GM12878 (cell line): Measurements from ENCODE around the gene SLC25A47. TPM values are rescaled to one million over a fixed set of nuclear protein-coding genes. Genes with fewer than 3 reads are reported as not detected.

Source experiments
- ATAC-seq: fragments of 200-7000 bp; cut with Tn5 transposase; 3 replicates; pipeline ENCODE4 v1.9.1; 2020; ENCODE audit warnings: mild to moderate bottlenecking, moderate library complexity
- BruUV-seq: library from RNA; stranded (reverse); fragments of 400-500 nt; replicated peaks from 2 replicates; lab custom pipeline; 2021; lab: Mats Ljungman, UMichigan
- CTCF ChIA-PET: fragments of 300-600 bp; sonication (Branson Sonifier 250); formaldehyde crosslinking; extraction: SDS; loops from one replicate; lab custom pipeline; 2021; ENCODE audit warnings: inconsistent platforms; lab: Yijun Ruan, JAX
- POLR2A ChIA-PET: fragments of 350-600 bp; formaldehyde crosslinking; extraction: SDS; loops from one replicate; lab custom pipeline; 2021; ENCODE audit warnings: inconsistent platforms; lab: Charles Lee
- RAD21 ChIA-PET: fragments of 300-600 bp; sonication (Branson Sonifier 250); formaldehyde crosslinking; loops from one replicate; lab custom pipeline; 2023; ENCODE audit warnings: antibody characterized with exemption; ENCODE audit not compliant: unreplicated experiment; lab: Charles Lee
- SMC1A ChIA-PET: fragments of 300-600 bp; sonication (Branson Sonifier 250); formaldehyde crosslinking; loops from one replicate; lab custom pipeline; 2023; ENCODE audit not compliant: unreplicated experiment, uncharacterized antibody; lab: Charles Lee
- DNase-seq: peaks from one replicate; pipeline ENCODE4 v3.0.0-alpha.2; 2011; ENCODE audit warnings: low read depth, low spot score
- FAIRE-seq: peaks from 3 replicates; lab custom pipeline; 2011; peaks lifted over from hg19 to GRCh38; lab: Jason Lieb, UNC
- H2AFZ ChIP-seq: 2 replicates; pipeline ENCODE4 v1.6.0; 2011; ENCODE audit warnings: low read depth, low read length, control low read depth; ENCODE audit not compliant: control insufficient read depth
- H3K27ac ChIP-seq: 2 replicates; pipeline ENCODE4 v1.5.1; 2011; ENCODE audit warnings: control low read depth; ENCODE audit not compliant: control insufficient read depth, insufficient read depth
- H3K27me3 ChIP-seq, 2 experiments: replicated peaks in 1 of 2; 2 replicates each; pipeline versions ENCODE4 v1.6.0 to v1.6.1; 2011; ENCODE audit warnings: low read length in 1 of 2; ENCODE audit not compliant: control insufficient read depth in 2 of 2, insufficient read depth in 2 of 2
- H3K36me3 ChIP-seq, 2 experiments: 2 replicates each; pipeline ENCODE4 v1.5.1; 2011; ENCODE audit warnings: low read length in 1 of 2; ENCODE audit not compliant: control insufficient read depth in 2 of 2, insufficient read depth in 2 of 2
- H3K4me1 ChIP-seq: 2 replicates; pipeline ENCODE4 v1.6.1; 2011; ENCODE audit warnings: mild to moderate bottlenecking, low read length, moderate library complexity, mixed read lengths; ENCODE audit not compliant: control insufficient read depth, insufficient read depth
- H3K4me2 ChIP-seq: 2 replicates; pipeline ENCODE4 v1.6.0; 2011; ENCODE audit warnings: control low read depth; ENCODE audit not compliant: control insufficient read depth, insufficient read depth
- H3K4me3 ChIP-seq: fragments of 200-600 bp; sonication (generic); 2 replicates; pipeline ENCODE4 v1.5.1; 2016
- H3K79me2 ChIP-seq: 2 replicates; pipeline ENCODE4 v1.6.0; 2011; ENCODE audit warnings: low read length; ENCODE audit not compliant: control insufficient read depth, insufficient read depth
- H3K9ac ChIP-seq: 2 replicates; pipeline ENCODE4 v1.8.0; 2011; ENCODE audit warnings: low read length, control low read depth, mixed read lengths; ENCODE audit not compliant: control insufficient read depth, insufficient read depth
- H3K9me3 ChIP-seq: replicated peaks from 3 replicates; pipeline ENCODE4 v1.5.1; 2011; ENCODE audit warnings: mild to moderate bottlenecking, low read length; ENCODE audit not compliant: control insufficient read depth, insufficient read depth
- H4K20me1 ChIP-seq: 2 replicates; pipeline ENCODE4 v1.6.0; 2011; ENCODE audit not compliant: control insufficient read depth, insufficient read depth
- E4F1 ChIP-seq: fragments of 450-650 bp; IDR thresholded peaks from 2 replicates; pipeline ENCODE4 v1.6.1; 2018; ENCODE audit warnings: borderline replicate concordance, mild to moderate bottlenecking; ENCODE audit not compliant: partially characterized antibody
- FOXM1 ChIP-seq: IDR thresholded peaks from 2 replicates; pipeline ENCODE4 v1.6.1; 2012; ENCODE audit warnings: low read depth, mild to moderate bottlenecking, inconsistent platforms, low read length, moderate library complexity
- KDM1A ChIP-seq: fragments of 200-600 bp; sonication (generic); IDR thresholded peaks from 2 replicates; pipeline ENCODE4 v1.6.1; 2016; ENCODE audit warnings: borderline replicate concordance
- SUZ12 ChIP-seq: fragments of 200-600 bp; sonication (generic); IDR thresholded peaks from one replicate; pipeline ENCODE4 v1.6.1; 2018; ENCODE audit warnings: antibody characterized with exemption, mild to moderate bottlenecking; ENCODE audit not compliant: unreplicated experiment
- WGBS: methylation state at CpG from one replicate; pipeline ENCODE4 v1.1.6; 2016; ENCODE audit warnings: low lambda C conversion rate; ENCODE audit not compliant: insufficient replicate concordance, insufficient coverage; ENCODE audit errors: missing lambda C conversion rate; 5-methylcytosine and 5-hydroxymethylcytosine counted together
- in situ Hi-C: fragments of 300-500 bp; cut with MboI; formaldehyde crosslinking; loops from 9 replicates; pipeline ENCODE4 v1.14.3; 2018; ENCODE audit warnings: mixed read lengths
- intact Hi-C: fragments of 100-400 bp; cut with micrococcal nuclease; formaldehyde crosslinking; loops from one replicate; pipeline ENCODE4 v1.14.2; 2022; ENCODE audit not compliant: unreplicated experiment
- polyA plus RNA-seq, 11 experiments: library from polyadenylated mRNA; depleted of rRNA in 4 of 11; unstranded in 6 of 11; stranded (reverse) in 5 of 11; fragments of >200 nt; fragmentation: Nextera tagmentation in 4 of 11; fragmentation: Illumina TruSeq in 1 of 11; extraction: Ambion mirVana in 4 of 11; extraction: Trizol in 1 of 11; gene quantifications; 1 replicate in 1 of 11; 2 replicates in 10 of 11; pipeline versions ENCODE4 v1.2.1 to v1.2.3, GENCODE V29; 2011 to 2016; ENCODE audit warnings: inconsistent platforms in 2 of 11, missing spikeins in 2 of 11, low read depth in 1 of 11
- total RNA-seq, 4 experiments: library from RNA; depleted of rRNA in 3 of 4; stranded (reverse); fragments of >200 nt in 3 of 4; fragmentation: Illumina TruSeq in 1 of 4; extraction: Trizol in 1 of 4; gene quantifications; 2 replicates each; pipeline versions ENCODE4 v1.2.1 to v1.2.3, GENCODE V29; 2013 to 2021
- TF ChIP-seq, protein P1 (sequence below): fragments of 450-650 bp; IDR thresholded peaks from 2 replicates; pipeline ENCODE4 v1.6.1; 2017; ENCODE audit warnings: antibody characterized with exemption, mild to moderate bottlenecking, moderate library complexity
- TF ChIP-seq, protein P2 (sequence below): IDR thresholded peaks from 2 replicates; pipeline ENCODE4 v1.6.1; 2012; ENCODE audit warnings: low read depth, low read length, improper control_type of control experiment
- TF ChIP-seq, protein P3 (sequence below): IDR thresholded peaks from 2 replicates; pipeline ENCODE4 v1.6.1; 2011; ENCODE audit warnings: low read depth, low read length, improper control_type of control experiment, borderline replicate concordance

Gene SLC25A47
- total and polyA plus RNA-seq, 10 of the 15 experiments (the other 5 are each of a cell fraction or from before 2014, with no cell fraction given), result 0.14 TPM; not detected in 9

GRCh38 chr14:100309028-100309737 lies 14.0 kb upstream of the SLC25A47 start:
- ChIA-PET SMC1A (interaction anchor here (1.2 to 1.4 kb wide), 2 partner anchors 59 to 68 kb away, joined by 3 to 4 read pairs; no protein-coding TSS in a partner anchor), POLR2A (no interaction called here), CTCF (interaction anchor here (0.9 to 3.9 kb wide), 2 partner anchors 11 to 68 kb away, joined by 4 to 24 read pairs; partner anchors contain the start of gene WDR25), RAD21 (interaction anchor here (1.2 kb wide), 1 partner anchor 66 kb away, joined by 3 read pairs; a partner anchor contains a TSS)
- intact Hi-C loops, result no loop called here
- in situ Hi-C loops, result no loop called here
- H3K9ac ChIP-seq, result no peak overlapping the region
- peaks cover 0 to 7% of the 10 kb centered on the region in 2 experiments; a peak in 1 of 4 replicates for H3K27me3 ChIP-seq
- no peak overlapping the region for H2AFZ ChIP-seq
- BruUV-seq, result no TSS peak
- no peak for FAIRE-seq
- no peaks in the 10 kb centered on the region for H3K36me3 ChIP-seq
- no peak for ATAC-seq
- no peak overlapping the region for H3K4me2 ChIP-seq
- H3K4me1 ChIP-seq, result no peaks in the 10 kb centered on the region
- no peak overlapping the region for H3K27ac ChIP-seq
- TF ChIP-seq KDM1A (no peak), FOXM1 (no peak), SUZ12 (no peak), E4F1 (no peak)
- TF ChIP-seq, protein P1, sequence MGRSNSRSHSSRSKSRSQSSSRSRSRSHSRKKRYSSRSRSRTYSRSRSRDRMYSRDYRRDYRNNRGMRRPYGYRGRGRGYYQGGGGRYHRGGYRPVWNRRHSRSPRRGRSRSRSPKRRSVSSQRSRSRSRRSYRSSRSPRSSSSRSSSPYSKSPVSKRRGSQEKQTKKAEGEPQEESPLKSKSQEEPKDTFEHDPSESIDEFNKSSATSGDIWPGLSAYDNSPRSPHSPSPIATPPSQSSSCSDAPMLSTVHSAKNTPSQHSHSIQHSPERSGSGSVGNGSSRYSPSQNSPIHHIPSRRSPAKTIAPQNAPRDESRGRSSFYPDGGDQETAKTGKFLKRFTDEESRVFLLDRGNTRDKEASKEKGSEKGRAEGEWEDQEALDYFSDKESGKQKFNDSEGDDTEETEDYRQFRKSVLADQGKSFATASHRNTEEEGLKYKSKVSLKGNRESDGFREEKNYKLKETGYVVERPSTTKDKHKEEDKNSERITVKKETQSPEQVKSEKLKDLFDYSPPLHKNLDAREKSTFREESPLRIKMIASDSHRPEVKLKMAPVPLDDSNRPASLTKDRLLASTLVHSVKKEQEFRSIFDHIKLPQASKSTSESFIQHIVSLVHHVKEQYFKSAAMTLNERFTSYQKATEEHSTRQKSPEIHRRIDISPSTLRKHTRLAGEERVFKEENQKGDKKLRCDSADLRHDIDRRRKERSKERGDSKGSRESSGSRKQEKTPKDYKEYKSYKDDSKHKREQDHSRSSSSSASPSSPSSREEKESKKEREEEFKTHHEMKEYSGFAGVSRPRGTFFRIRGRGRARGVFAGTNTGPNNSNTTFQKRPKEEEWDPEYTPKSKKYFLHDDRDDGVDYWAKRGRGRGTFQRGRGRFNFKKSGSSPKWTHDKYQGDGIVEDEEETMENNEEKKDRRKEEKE, result no peak
- TF ChIP-seq, protein P2, sequence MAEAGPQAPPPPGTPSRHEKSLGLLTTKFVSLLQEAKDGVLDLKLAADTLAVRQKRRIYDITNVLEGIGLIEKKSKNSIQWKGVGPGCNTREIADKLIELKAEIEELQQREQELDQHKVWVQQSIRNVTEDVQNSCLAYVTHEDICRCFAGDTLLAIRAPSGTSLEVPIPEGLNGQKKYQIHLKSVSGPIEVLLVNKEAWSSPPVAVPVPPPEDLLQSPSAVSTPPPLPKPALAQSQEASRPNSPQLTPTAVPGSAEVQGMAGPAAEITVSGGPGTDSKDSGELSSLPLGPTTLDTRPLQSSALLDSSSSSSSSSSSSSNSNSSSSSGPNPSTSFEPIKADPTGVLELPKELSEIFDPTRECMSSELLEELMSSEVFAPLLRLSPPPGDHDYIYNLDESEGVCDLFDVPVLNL, result no peak
- TF ChIP-seq, protein P3, sequence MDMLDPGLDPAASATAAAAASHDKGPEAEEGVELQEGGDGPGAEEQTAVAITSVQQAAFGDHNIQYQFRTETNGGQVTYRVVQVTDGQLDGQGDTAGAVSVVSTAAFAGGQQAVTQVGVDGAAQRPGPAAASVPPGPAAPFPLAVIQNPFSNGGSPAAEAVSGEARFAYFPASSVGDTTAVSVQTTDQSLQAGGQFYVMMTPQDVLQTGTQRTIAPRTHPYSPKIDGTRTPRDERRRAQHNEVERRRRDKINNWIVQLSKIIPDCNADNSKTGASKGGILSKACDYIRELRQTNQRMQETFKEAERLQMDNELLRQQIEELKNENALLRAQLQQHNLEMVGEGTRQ, result no peak
- H3K4me3 ChIP-seq, result no peak overlapping the region
- 73% methylated on average over 8 of the region's 8 CpGs for WGBS
- no peaks in the 10 kb centered on the region for H4K20me1 ChIP-seq
- H3K9me3 ChIP-seq, result no peaks in the 10 kb centered on the region
- no peak for DNase-seq
- no peaks in the 10 kb centered on the region for H3K79me2 ChIP-seq
